Natural killer cell (primary cell): Measurements from ENCODE around the gene TMOD4. TPM values are rescaled to one million over a fixed set of nuclear protein-coding genes. Genes with fewer than 3 reads are reported as not detected.
A peak's percentile ranks its signal among the peaks of the same experiment; 100 is the strongest.
"Not testable (repeated sequence)": the region's sequence is repeated elsewhere in the genome, so short reads cannot be mapped to it uniquely, and the experiment has no call there.

ENCODE experiments used
- ATAC-seq, 3 donors: fragments of 150-1000 bp in 2 of 3; fragments of 200-7000 bp in 1 of 3; cut with Tn5 transposase; 1 replicate in 1 of 3; 2 replicates in 2 of 3; pipeline ENCODE4 v1.10.0; 2021; ENCODE audit warnings: mild to moderate bottlenecking in 2 of 3, moderate library complexity in 2 of 3
- DNase-seq, 2 donors: peaks; one replicate each; pipeline versions ENCODE4 v3.0.0 to v3.0.0-alpha.2; 2013 to 2021; ENCODE audit warnings: mixed read lengths in 1 of 2
- H3K27ac ChIP-seq: one replicate; pipeline ENCODE4 v1.5.1; 2013; ENCODE audit warnings: mild to moderate bottlenecking, low read length
- H3K27me3 ChIP-seq: one replicate; pipeline ENCODE4 v1.6.1; 2013; ENCODE audit warnings: low read length; ENCODE audit not compliant: control insufficient read depth, insufficient read depth
- H3K36me3 ChIP-seq: one replicate; pipeline ENCODE4 v1.6.1; 2013; ENCODE audit warnings: low read length; ENCODE audit not compliant: control insufficient read depth, insufficient read depth
- H3K4me1 ChIP-seq: one replicate; pipeline ENCODE4 v1.6.1; 2013; ENCODE audit warnings: low read length; ENCODE audit not compliant: control insufficient read depth, insufficient read depth
- H3K4me3 ChIP-seq: one replicate; pipeline ENCODE4 v1.5.1; 2013; ENCODE audit warnings: low read length
- H3K9me3 ChIP-seq: one replicate; pipeline ENCODE4 v1.6.1; 2013; ENCODE audit warnings: low read length; ENCODE audit not compliant: control insufficient read depth, insufficient read depth
- H3K27ac Mint-ChIP-seq, 2 donors: one replicate each; pipeline ENCODE4 v1.8.0; 2022; ENCODE audit warnings: mild to moderate bottlenecking in 2 of 2, mixed read lengths in 2 of 2, moderate library complexity in 1 of 2
- H3K27me3 Mint-ChIP-seq, 2 donors: one replicate each; pipeline ENCODE4 v1.8.0; 2022; ENCODE audit warnings: low read depth in 2 of 2, mixed read lengths in 2 of 2
- H3K36me3 Mint-ChIP-seq: one replicate; pipeline ENCODE4 v1.8.0; 2022; ENCODE audit warnings: mixed read lengths
- H3K4me1 Mint-ChIP-seq, 2 donors: one replicate each; pipeline ENCODE4 v1.8.0; 2022; ENCODE audit warnings: mixed read lengths in 2 of 2
- H3K4me3 Mint-ChIP-seq: one replicate; pipeline ENCODE4 v1.8.0; 2022; ENCODE audit warnings: mild to moderate bottlenecking, moderate library complexity, mixed read lengths
- H3K9me3 Mint-ChIP-seq, 2 donors: one replicate each; pipeline ENCODE4 v1.8.0; 2022; ENCODE audit warnings: mixed read lengths in 2 of 2
- WGBS: methylation state at CpG from one replicate; pipeline ENCODE4 v1.1.7; 2013; ENCODE audit warnings: missing lambda C conversion rate; ENCODE audit not compliant: insufficient coverage; 5-methylcytosine and 5-hydroxymethylcytosine counted together
- intact Hi-C: fragments of 100-400 bp; cut with micrococcal nuclease; formaldehyde crosslinking; loops from one replicate; pipeline ENCODE4 v1.14.2; 2022
- total RNA-seq, 4 donors: library from RNA; stranded (reverse); fragments of 120-200 nt in 1 of 4; gene quantifications; one replicate each; pipeline versions ENCODE4 v1.2.3 to v1.2.4, GENCODE V29; 2013 to 2022
- TF ChIP-seq, protein P1 (sequence below): fragments of 200-600 bp; IDR thresholded peaks from one replicate; pipeline ENCODE4 v1.8.0; 2022; ENCODE audit warnings: antibody characterized with exemption

TMOD4 gene
- total RNA-seq, 3 donors from 2014 or later (not counting 1 experiment from before 2014, with no cell fraction given) = 2.6 to 3.8 TPM; not detected in 1

DNA sequence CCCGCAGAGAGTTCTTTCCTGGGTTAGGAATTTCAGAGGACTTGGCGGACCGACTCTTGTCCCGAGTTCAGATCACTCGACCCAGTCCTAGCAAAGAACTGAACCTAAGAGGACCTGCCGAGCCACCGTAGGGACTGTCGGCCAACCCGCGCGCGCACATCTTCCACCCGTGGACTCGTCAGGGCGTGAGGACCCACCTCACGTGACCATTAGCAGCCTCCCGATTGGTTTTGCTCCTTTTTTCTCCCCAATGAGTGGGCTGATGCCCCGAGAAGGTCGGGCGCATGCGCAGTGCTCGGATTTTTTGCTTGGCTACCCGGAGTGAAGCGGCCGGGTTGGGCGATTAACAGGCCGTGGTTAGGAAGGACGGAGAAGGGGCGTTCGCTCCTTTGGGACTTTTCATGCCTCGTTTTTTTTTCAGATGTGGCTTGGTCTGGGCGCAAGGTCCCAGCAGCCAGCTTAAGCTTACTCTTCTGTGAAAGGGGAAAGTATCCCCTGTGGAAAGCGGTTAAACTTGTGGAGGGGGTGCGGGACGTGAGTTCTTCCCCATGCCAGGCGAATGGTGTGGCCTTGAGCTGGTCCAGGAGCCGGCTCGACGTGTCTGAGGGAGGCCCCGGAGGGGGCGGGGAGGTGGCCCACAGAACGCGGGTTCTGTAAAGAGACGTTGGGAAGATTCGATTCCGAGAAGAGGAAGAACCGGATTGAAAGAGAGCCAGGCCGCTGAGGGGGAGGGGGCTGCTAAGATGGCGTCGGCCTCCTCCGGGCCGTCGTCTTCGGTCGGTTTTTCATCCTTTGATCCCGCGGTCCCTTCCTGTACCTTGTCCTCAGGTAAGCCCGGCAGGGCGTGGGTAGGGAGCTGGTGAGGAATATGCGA lies 22.7 kb upstream of the TMOD4 start, which contains the start of gene PIP5K1A:
Gene PIP5K1A, plus strand, starts transcription at position 299 of the 874 bp plus-strand sequence. Its CDS starts 445 bp downstream, at position 744.
- Mint-ChIP-seq H3K9me3 (no peaks in the 10 kb centered on the region), H3K27me3 (peaks cover 7% of the 10 kb centered on the region in 2 donors), H3K4me3 (peak within 1 kb of the TSS; percentile 100), H3K27ac (peak within 1 kb of the TSS; percentile 98 to 99), H3K4me1 (peaks cover 28 to 29% of the 10 kb centered on the region in 2 donors), H3K36me3 (no peaks in the 10 kb centered on the region)
- Histone ChIP-seq H3K36me3 (peaks cover 2% of the 10 kb centered on the region), H3K4me1 (peaks cover 26% of the 10 kb centered on the region), H3K27ac (peak within 1 kb of the TSS; percentile 72), H3K4me3 (peak within 1 kb of the TSS; percentile 69), H3K27me3 (no peaks in the 10 kb centered on the region), H3K9me3 (no peaks in the 10 kb centered on the region)
- TF ChIP-seq, protein P1, sequence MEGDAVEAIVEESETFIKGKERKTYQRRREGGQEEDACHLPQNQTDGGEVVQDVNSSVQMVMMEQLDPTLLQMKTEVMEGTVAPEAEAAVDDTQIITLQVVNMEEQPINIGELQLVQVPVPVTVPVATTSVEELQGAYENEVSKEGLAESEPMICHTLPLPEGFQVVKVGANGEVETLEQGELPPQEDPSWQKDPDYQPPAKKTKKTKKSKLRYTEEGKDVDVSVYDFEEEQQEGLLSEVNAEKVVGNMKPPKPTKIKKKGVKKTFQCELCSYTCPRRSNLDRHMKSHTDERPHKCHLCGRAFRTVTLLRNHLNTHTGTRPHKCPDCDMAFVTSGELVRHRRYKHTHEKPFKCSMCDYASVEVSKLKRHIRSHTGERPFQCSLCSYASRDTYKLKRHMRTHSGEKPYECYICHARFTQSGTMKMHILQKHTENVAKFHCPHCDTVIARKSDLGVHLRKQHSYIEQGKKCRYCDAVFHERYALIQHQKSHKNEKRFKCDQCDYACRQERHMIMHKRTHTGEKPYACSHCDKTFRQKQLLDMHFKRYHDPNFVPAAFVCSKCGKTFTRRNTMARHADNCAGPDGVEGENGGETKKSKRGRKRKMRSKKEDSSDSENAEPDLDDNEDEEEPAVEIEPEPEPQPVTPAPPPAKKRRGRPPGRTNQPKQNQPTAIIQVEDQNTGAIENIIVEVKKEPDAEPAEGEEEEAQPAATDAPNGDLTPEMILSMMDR = no peak
- ATAC-seq = peak; percentile 95 to 99 (median 97)
- peak; percentile 98 to 99 for DNase-seq
- under 1% methylated on average over 60 of the region's 60 CpGs for WGBS
- intact Hi-C loops = loop anchor here (1.0 kb wide), 2 partner anchors 8 to 53 kb away; partner anchors contain the start of gene VPS72

DNA sequence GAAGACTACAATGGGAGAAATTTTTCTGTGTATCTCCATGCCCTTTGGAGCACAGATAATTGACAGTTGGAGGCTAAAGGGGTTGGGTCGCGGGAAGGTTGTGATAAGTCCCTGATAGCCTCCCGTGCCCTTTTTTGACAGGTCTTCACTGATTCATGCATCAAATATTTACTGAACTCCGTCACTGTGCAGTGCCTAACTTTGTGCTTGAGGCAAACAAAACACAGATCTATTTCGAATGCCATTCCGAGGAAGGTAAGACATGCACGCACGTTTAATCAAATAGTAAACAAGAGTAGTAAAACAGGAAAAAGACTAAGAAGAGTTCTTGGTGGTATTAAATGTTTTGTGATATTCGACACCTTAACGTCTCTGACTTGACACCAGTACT lies 22.1 kb upstream of the TMOD4 start:
- Histone ChIP-seq H3K4me3 (peak overlapping the region; percentile 69), H3K27me3 (no peaks in the 10 kb centered on the region), H3K27ac (peak overlapping the region; percentile 54), H3K4me1 (peaks cover 26% of the 10 kb centered on the region), H3K36me3 (peaks cover 1% of the 10 kb centered on the region), H3K9me3 (no peaks in the 10 kb centered on the region)
- intact Hi-C loops = loop anchor here (1.0 kb wide), 2 partner anchors 8 to 53 kb away; partner anchors contain the start of gene VPS72
- Mint-ChIP-seq H3K27me3 (peaks cover 7% of the 10 kb centered on the region in 2 donors), H3K9me3 (no peaks in the 10 kb centered on the region), H3K27ac (peak overlapping the region; percentile 98 to 99), H3K4me3 (peak overlapping the region; percentile 100), H3K4me1 (peaks cover 28 to 29% of the 10 kb centered on the region in 2 donors), H3K36me3 (no peaks in the 10 kb centered on the region)
- TF ChIP-seq, protein P1 = no peak
- ATAC-seq (no peak), DNase-seq (no peak)
- 23% methylated on average over 10 of the region's 10 CpGs for WGBS

DNA sequence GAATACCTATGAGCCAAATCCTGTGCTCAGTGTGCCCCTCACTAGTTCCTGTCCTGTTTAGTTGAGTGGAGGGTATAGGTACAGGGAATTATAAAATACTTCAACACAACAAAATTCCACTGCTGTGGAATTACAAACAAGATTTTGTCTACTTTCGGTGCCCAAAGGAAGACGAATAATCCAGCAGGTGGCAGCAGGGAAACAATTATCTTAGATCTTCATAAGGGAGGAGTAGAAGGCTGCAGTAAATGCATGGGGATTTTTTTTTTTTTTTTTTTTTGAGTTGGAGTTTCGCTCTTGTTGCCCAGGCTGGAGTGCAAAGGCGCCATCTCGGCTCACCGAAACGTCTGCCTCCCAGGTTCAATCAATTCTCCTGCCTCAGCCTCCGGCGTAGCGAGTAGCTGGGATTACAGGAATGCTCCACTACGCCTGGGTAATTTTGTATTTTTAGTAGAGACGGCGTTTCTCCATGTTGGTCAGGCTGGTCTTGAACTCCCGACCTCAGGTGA lies 20.6 kb upstream of the TMOD4 start:
- Histone ChIP-seq H3K4me3 (no peak overlapping the region), H3K36me3 (no peaks in the 10 kb centered on the region), H3K4me1 (peaks cover 23% of the 10 kb centered on the region), H3K27ac (no peak overlapping the region), H3K27me3 (no peaks in the 10 kb centered on the region), H3K9me3 (no peaks in the 10 kb centered on the region)
- ATAC-seq = no peak
- Mint-ChIP-seq H3K4me1 (peaks cover 28 to 29% of the 10 kb centered on the region in 2 donors), H3K4me3 (peak overlapping the region; percentile 47), H3K36me3 (no peaks in the 10 kb centered on the region), H3K27me3 (peaks cover 7% of the 10 kb centered on the region in 2 donors), H3K9me3 (no peaks in the 10 kb centered on the region), H3K27ac (no peak overlapping the region)
- intact Hi-C loops = no loop called here
- DNase-seq = peak in 1 of 2 donors; percentile 81
- TF ChIP-seq, protein P1 = peak; percentile 25
- 38% methylated on average over 13 of the region's 14 CpGs for WGBS

DNA sequence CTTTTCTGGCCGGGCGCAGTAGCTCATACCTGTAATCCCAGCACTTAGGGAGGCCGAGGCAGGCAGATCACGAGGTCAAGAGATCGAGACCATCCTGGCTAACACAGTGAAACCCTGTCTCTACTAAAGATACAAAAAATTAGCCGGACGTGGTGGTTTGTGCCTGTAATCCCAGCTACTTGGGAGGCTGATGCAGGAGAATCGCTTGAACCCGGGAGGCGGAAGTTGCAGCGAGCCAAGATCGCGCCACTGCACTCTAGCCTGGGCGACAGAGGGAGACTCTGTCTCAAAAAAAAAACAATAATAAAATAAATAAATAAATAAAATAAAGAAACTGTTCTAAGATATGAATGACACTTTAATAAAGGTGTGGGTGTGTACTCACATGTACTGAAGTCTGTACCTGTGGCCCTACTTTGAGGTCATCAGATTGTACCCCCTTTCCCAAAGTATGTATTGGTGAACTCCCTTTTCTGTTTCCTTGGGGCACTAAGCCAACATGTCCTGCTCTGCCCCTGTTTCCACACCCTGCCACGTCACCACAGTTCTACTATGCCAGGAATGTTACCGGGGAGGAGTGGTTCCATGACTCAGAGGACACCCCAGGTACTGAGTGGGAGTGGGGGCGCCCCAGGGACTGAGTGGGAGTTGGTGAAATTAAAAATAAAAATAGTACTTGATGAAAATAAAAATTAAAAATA lies 19.3 kb upstream of the TMOD4 start:
- Mint-ChIP-seq H3K4me1 (peaks cover 32 to 33% of the 10 kb centered on the region in 2 donors), H3K27me3 (peaks cover 7 to 10% of the 10 kb centered on the region in 2 donors)
- 94% methylated on average over 11 of the region's 17 CpGs for WGBS
- H3K4me3 Mint-ChIP-seq, H3K4me3 ChIP-seq, H3K9me3 ChIP-seq, DNase-seq, H3K27me3 ChIP-seq, H3K9me3 Mint-ChIP-seq, intact Hi-C loops, H3K36me3 ChIP-seq, H3K27ac ChIP-seq, H3K27ac Mint-ChIP-seq, ATAC-seq, H3K36me3 Mint-ChIP-seq: not testable (repeated sequence)
- peaks cover 25% of the 10 kb centered on the region for H3K4me1 ChIP-seq
